GM23338 (cell line): ENCODE results near the gene IQCM. TPM values are rescaled to one million over a fixed set of nuclear protein-coding genes. Genes with fewer than 3 reads are reported as not detected.

Experiments used
- ATAC-seq: fragments of 200-7000 bp; cut with Tn5 transposase; 3 replicates; pipeline ENCODE4 v1.9.1; 2020
- DNase-seq: peaks from one replicate; pipeline ENCODE4 v3.0.0-alpha.2; 2015; ENCODE audit warnings: low spot score
- H2AFZ ChIP-seq: fragments of 200-600 bp; sonication (generic); 2 replicates; pipeline ENCODE4 v1.8.0; 2016; ENCODE audit warnings: antibody characterized with exemption, mild to moderate bottlenecking, moderate library complexity
- H3F3A ChIP-seq: fragments of 200-600 bp; sonication (generic); replicated peaks from 2 replicates; pipeline ENCODE4 v1.8.0; 2017; ENCODE audit warnings: antibody characterized with exemption, mixed run types, low read depth
- H3K27ac ChIP-seq: fragments of 200-600 bp; sonication (generic); 2 replicates; pipeline ENCODE4 v1.6.1; 2016; ENCODE audit warnings: low read depth
- H3K27me3 ChIP-seq: fragments of 200-600 bp; sonication (generic); 2 replicates; pipeline ENCODE4 v1.8.0; 2016; ENCODE audit warnings: mild to moderate bottlenecking, mixed run types, moderate library complexity; ENCODE audit not compliant: insufficient read depth
- H3K36me3 ChIP-seq: fragments of 200-600 bp; sonication (generic); 2 replicates; pipeline ENCODE4 v1.8.0; 2016; ENCODE audit warnings: mild to moderate bottlenecking; ENCODE audit not compliant: insufficient read depth
- H3K4me1 ChIP-seq: fragments of 200-600 bp; sonication (generic); 2 replicates; pipeline ENCODE4 v1.8.0; 2016; ENCODE audit warnings: mild to moderate bottlenecking, moderate library complexity; ENCODE audit not compliant: insufficient read depth
- H3K4me2 ChIP-seq: fragments of 200-600 bp; sonication (generic); 2 replicates; pipeline ENCODE4 v1.7.1; 2017; ENCODE audit warnings: mixed run types
- H3K4me3 ChIP-seq: fragments of 200-600 bp; sonication (generic); 2 replicates; pipeline ENCODE4 v1.6.1; 2016; ENCODE audit warnings: mixed run types
- H3K79me2 ChIP-seq: fragments of 200-600 bp; sonication (generic); replicated peaks from 2 replicates; pipeline ENCODE4 v1.8.0; 2017; ENCODE audit warnings: mild to moderate bottlenecking; ENCODE audit not compliant: insufficient read depth
- H3K9me2 ChIP-seq: fragments of 200-600 bp; sonication (generic); 2 replicates; pipeline ENCODE4 v1.8.0; 2017; ENCODE audit not compliant: insufficient read depth
- H4K20me1 ChIP-seq: fragments of 200-600 bp; sonication (generic); replicated peaks from 2 replicates; pipeline ENCODE4 v1.8.0; 2017; ENCODE audit warnings: mild to moderate bottlenecking; ENCODE audit not compliant: insufficient read depth
- H3K27ac Mint-ChIP-seq: 2 replicates; pipeline ENCODE4 v1.8.0; 2020; ENCODE audit warnings: inconsistent platforms, mild to moderate bottlenecking, moderate library complexity, mixed read lengths
- H3K27me3 Mint-ChIP-seq: 3 replicates; pipeline ENCODE4 v1.8.0; 2022; ENCODE audit warnings: low read depth, mild to moderate bottlenecking, moderate library complexity, mixed read lengths, inconsistent platforms; ENCODE audit not compliant: insufficient read depth, poor library complexity
- H3K36me3 Mint-ChIP-seq: 3 replicates; pipeline ENCODE4 v1.8.0; 2021; ENCODE audit warnings: low read depth, mild to moderate bottlenecking, inconsistent platforms, moderate library complexity, mixed read lengths
- H3K4me1 Mint-ChIP-seq: 3 replicates; pipeline ENCODE4 v1.8.0; 2020; ENCODE audit warnings: mild to moderate bottlenecking, inconsistent platforms, mixed read lengths
- H3K4me3 Mint-ChIP-seq: 3 replicates; pipeline ENCODE4 v1.8.0; 2021; ENCODE audit warnings: moderate library complexity, mild to moderate bottlenecking, inconsistent platforms, mixed read lengths
- H3K9me3 Mint-ChIP-seq: 3 replicates; pipeline ENCODE4 v1.8.0; 2020; ENCODE audit warnings: moderate library complexity, mild to moderate bottlenecking, inconsistent platforms, mixed read lengths
- CREB1 ChIP-seq: fragments of 250-450 bp; sonication (Bioruptor Pico); IDR thresholded peaks from 2 replicates; pipeline ENCODE4 v1.5.0; 2020; ENCODE audit warnings: low read depth, mild to moderate bottlenecking, moderate library complexity
- EZH2 ChIP-seq: fragments of 200-600 bp; sonication (generic); IDR thresholded peaks from one replicate; pipeline ENCODE4 v1.8.0; 2017; ENCODE audit warnings: antibody characterized with exemption, mild to moderate bottlenecking, low read depth; ENCODE audit not compliant: unreplicated experiment
- EZH2phosphoT487 ChIP-seq: fragments of 200-600 bp; sonication (generic); IDR thresholded peaks from one replicate; pipeline ENCODE4 v1.8.1; 2018; ENCODE audit warnings: antibody characterized with exemption; ENCODE audit not compliant: unreplicated experiment
- JUNB ChIP-seq: IDR thresholded peaks from one replicate; pipeline ENCODE4 v1.6.1; 2016; ENCODE audit warnings: antibody characterized with exemption; ENCODE audit not compliant: unreplicated experiment
- NANOG ChIP-seq: IDR thresholded peaks from 2 replicates; pipeline ENCODE4 v1.6.1; 2016; ENCODE audit warnings: antibody characterized with exemption, borderline replicate concordance
- ZNF114 ChIP-seq: fragments of 250-450 bp; sonication (Bioruptor Pico); IDR thresholded peaks from 2 replicates; pipeline ENCODE4 v1.5.0; 2020; ENCODE audit warnings: mild to moderate bottlenecking, moderate library complexity
- ZNF331 ChIP-seq: fragments of 250-450 bp; sonication (Bioruptor Pico); IDR thresholded peaks from 2 replicates; pipeline ENCODE4 v1.5.0; 2020; ENCODE audit warnings: low read depth, mild to moderate bottlenecking, moderate library complexity
- polyA plus RNA-seq: library from polyadenylated mRNA; unstranded; fragments of >200 nt; fragmentation: Nextera tagmentation; extraction: Ambion mirVana; gene quantifications from 2 replicates; pipeline ENCODE4 v1.2.1, GENCODE V29; 2016
- total RNA-seq: library from RNA; depleted of rRNA; stranded (reverse); fragments of >200 nt; shearing (Covaris generic); gene quantifications from 2 replicates; pipeline ENCODE4 v1.2.3, GENCODE V29; 2014
- TF ChIP-seq, protein P1 (sequence below): IDR thresholded peaks from one replicate; pipeline ENCODE4 v1.6.1; 2018; ENCODE audit warnings: antibody characterized with exemption; ENCODE audit not compliant: unreplicated experiment
- TF ChIP-seq, protein P2 (sequence below): fragments of 250-450 bp; sonication (Bioruptor Pico); IDR thresholded peaks from 2 replicates; pipeline ENCODE4 v1.5.0; 2020; ENCODE audit warnings: mild to moderate bottlenecking, moderate library complexity
- TF ChIP-seq, protein P3 (sequence below), 2 experiments: fragments of 200-600 bp in 1 of 2; sonication (generic) in 1 of 2; conservative IDR thresholded peaks; 2 replicates each; pipeline versions ENCODE4 v1.5.1 to v1.6.1; 2016 to 2017; ENCODE audit warnings: antibody characterized with exemption in 2 of 2, low read depth in 2 of 2, mild to moderate bottlenecking in 2 of 2, moderate library complexity in 1 of 2
- TF ChIP-seq, protein P4 (sequence below): IDR thresholded peaks from 2 replicates; pipeline ENCODE4 v1.6.1; 2016; ENCODE audit warnings: antibody characterized with exemption

Gene IQCM
- total and polyA plus RNA-seq, 2 experiments from 2014 or later: not detected

DNA sequence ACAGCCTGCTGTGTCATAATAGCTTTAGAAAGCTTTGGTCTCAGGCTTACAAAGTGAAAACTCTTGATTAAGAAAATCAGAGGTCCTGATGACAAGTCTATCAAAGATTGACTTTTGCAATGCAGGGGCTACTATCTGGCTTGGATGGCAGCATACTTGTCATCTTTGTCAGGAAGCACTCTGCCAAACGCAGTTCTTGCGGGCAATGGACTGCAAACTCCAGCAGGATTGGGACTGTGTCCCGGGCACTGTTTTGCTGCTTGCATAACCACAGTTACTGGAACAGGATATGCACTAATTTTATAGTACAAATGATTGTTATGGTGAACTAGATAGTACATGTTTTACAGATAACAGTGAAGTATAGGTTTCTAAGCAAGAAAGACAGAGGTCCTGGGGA lies 185.6 kb downstream of the IQCM start:
- Histone ChIP-seq H3K4me2 (no peak overlapping the region), H2AFZ (no peak overlapping the region), H3K79me2 (no peaks in the 10 kb centered on the region), H3K4me1 (no peaks in the 10 kb centered on the region; the same call in 1 of the 2 replicates), H3K9me2 (no peaks in the 10 kb centered on the region), H4K20me1 (no peaks in the 10 kb centered on the region), H3K27ac (no peak overlapping the region), H3F3A (no peaks in the 10 kb centered on the region), H3K4me3 (no peak overlapping the region), H3K36me3 (no peaks in the 10 kb centered on the region), H3K27me3 (no peaks in the 10 kb centered on the region)
- Mint-ChIP-seq H3K4me1 (peaks cover 12% of the 10 kb centered on the region; the same call in 2 of the 3 replicates), H3K9me3 (no peaks in the 10 kb centered on the region), H3K27ac (no peak overlapping the region), H3K27me3 (no peaks in the 10 kb centered on the region), H3K36me3 (no peaks in the 10 kb centered on the region), H3K4me3 (no peak overlapping the region)
- ATAC-seq: no peak
- DNase-seq: no peak
- TF ChIP-seq, protein P1, sequence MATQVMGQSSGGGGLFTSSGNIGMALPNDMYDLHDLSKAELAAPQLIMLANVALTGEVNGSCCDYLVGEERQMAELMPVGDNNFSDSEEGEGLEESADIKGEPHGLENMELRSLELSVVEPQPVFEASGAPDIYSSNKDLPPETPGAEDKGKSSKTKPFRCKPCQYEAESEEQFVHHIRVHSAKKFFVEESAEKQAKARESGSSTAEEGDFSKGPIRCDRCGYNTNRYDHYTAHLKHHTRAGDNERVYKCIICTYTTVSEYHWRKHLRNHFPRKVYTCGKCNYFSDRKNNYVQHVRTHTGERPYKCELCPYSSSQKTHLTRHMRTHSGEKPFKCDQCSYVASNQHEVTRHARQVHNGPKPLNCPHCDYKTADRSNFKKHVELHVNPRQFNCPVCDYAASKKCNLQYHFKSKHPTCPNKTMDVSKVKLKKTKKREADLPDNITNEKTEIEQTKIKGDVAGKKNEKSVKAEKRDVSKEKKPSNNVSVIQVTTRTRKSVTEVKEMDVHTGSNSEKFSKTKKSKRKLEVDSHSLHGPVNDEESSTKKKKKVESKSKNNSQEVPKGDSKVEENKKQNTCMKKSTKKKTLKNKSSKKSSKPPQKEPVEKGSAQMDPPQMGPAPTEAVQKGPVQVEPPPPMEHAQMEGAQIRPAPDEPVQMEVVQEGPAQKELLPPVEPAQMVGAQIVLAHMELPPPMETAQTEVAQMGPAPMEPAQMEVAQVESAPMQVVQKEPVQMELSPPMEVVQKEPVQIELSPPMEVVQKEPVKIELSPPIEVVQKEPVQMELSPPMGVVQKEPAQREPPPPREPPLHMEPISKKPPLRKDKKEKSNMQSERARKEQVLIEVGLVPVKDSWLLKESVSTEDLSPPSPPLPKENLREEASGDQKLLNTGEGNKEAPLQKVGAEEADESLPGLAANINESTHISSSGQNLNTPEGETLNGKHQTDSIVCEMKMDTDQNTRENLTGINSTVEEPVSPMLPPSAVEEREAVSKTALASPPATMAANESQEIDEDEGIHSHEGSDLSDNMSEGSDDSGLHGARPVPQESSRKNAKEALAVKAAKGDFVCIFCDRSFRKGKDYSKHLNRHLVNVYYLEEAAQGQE: no peak
- TF ChIP-seq, protein P2, sequence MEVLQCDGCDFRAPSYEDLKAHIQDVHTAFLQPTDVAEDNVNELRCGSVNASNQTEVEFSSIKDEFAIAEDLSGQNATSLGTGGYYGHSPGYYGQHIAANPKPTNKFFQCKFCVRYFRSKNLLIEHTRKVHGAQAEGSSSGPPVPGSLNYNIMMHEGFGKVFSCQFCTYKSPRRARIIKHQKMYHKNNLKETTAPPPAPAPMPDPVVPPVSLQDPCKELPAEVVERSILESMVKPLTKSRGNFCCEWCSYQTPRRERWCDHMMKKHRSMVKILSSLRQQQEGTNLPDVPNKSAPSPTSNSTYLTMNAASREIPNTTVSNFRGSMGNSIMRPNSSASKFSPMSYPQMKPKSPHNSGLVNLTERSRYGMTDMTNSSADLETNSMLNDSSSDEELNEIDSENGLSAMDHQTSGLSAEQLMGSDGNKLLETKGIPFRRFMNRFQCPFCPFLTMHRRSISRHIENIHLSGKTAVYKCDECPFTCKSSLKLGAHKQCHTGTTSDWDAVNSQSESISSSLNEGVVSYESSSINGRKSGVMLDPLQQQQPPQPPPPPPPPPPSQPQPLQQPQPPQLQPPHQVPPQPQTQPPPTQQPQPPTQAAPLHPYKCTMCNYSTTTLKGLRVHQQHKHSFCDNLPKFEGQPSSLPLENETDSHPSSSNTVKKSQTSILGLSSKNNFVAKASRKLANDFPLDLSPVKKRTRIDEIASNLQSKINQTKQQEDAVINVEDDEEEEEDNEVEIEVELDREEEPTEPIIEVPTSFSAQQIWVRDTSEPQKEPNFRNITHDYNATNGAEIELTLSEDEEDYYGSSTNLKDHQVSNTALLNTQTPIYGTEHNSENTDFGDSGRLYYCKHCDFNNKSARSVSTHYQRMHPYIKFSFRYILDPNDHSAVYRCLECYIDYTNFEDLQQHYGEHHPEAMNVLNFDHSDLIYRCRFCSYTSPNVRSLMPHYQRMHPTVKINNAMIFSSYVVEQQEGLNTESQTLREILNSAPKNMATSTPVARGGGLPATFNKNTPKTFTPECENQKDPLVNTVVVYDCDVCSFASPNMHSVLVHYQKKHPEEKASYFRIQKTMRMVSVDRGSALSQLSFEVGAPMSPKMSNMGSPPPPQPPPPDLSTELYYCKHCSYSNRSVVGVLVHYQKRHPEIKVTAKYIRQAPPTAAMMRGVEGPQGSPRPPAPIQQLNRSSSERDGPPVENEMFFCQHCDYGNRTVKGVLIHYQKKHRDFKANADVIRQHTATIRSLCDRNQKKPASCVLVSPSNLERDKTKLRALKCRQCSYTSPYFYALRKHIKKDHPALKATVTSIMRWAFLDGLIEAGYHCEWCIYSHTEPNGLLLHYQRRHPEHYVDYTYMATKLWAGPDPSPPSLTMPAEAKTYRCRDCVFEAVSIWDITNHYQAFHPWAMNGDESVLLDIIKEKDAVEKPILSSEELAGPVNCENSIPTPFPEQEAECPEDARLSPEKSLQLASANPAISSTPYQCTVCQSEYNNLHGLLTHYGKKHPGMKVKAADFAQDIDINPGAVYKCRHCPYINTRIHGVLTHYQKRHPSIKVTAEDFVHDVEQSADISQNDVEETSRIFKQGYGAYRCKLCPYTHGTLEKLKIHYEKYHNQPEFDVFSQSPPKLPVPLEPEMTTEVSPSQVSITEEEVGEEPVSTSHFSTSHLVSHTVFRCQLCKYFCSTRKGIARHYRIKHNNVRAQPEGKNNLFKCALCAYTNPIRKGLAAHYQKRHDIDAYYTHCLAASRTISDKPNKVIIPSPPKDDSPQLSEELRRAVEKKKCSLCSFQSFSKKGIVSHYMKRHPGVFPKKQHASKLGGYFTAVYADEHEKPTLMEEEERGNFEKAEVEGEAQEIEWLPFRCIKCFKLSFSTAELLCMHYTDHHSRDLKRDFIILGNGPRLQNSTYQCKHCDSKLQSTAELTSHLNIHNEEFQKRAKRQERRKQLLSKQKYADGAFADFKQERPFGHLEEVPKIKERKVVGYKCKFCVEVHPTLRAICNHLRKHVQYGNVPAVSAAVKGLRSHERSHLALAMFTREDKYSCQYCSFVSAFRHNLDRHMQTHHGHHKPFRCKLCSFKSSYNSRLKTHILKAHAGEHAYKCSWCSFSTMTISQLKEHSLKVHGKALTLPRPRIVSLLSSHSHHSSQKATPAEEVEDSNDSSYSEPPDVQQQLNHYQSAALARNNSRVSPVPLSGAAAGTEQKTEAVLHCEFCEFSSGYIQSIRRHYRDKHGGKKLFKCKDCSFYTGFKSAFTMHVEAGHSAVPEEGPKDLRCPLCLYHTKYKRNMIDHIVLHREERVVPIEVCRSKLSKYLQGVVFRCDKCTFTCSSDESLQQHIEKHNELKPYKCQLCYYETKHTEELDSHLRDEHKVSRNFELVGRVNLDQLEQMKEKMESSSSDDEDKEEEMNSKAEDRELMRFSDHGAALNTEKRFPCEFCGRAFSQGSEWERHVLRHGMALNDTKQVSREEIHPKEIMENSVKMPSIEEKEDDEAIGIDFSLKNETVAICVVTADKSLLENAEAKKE (CRISPR knock-in tag): no peak
- no peak for TF ChIP-seq EZH2phosphoT487
- TF ChIP-seq, protein P3, sequence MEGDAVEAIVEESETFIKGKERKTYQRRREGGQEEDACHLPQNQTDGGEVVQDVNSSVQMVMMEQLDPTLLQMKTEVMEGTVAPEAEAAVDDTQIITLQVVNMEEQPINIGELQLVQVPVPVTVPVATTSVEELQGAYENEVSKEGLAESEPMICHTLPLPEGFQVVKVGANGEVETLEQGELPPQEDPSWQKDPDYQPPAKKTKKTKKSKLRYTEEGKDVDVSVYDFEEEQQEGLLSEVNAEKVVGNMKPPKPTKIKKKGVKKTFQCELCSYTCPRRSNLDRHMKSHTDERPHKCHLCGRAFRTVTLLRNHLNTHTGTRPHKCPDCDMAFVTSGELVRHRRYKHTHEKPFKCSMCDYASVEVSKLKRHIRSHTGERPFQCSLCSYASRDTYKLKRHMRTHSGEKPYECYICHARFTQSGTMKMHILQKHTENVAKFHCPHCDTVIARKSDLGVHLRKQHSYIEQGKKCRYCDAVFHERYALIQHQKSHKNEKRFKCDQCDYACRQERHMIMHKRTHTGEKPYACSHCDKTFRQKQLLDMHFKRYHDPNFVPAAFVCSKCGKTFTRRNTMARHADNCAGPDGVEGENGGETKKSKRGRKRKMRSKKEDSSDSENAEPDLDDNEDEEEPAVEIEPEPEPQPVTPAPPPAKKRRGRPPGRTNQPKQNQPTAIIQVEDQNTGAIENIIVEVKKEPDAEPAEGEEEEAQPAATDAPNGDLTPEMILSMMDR (conservative IDR thresholded peaks at IDR 0.05; ENCODE audit: low read depth in 2 of 2): no peak
- no peak for TF ChIP-seq NANOG
- TF ChIP-seq CREB1 (CRISPR knock-in tag): no peak
- no peak for TF ChIP-seq EZH2
- no peak for TF ChIP-seq ZNF114 (CRISPR knock-in tag)
- no peak for TF ChIP-seq JUNB
- no peak for TF ChIP-seq ZNF331 (CRISPR knock-in tag)
- TF ChIP-seq, protein P4, sequence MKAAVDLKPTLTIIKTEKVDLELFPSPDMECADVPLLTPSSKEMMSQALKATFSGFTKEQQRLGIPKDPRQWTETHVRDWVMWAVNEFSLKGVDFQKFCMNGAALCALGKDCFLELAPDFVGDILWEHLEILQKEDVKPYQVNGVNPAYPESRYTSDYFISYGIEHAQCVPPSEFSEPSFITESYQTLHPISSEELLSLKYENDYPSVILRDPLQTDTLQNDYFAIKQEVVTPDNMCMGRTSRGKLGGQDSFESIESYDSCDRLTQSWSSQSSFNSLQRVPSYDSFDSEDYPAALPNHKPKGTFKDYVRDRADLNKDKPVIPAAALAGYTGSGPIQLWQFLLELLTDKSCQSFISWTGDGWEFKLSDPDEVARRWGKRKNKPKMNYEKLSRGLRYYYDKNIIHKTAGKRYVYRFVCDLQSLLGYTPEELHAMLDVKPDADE: no peak
